Measurements from ENCODE around the gene CDCA7L.
"Not testable (repeated sequence)": the region's sequence is repeated elsewhere in the genome, so short reads cannot be mapped to it uniquely, and the experiment has no call there.

CDCA7L gene

GRCh38 chr7:21948887-21949540 lies 3.3 kb upstream of the CDCA7L start:
- Mint-ChIP-seq H3K4me3 (no peak overlapping the region), H3K9me3 (no peaks in the 10 kb centered on the region), H3K27me3 (no peaks in the 10 kb centered on the region), H3K27ac (no peak overlapping the region), H3K36me3 (no peaks in the 10 kb centered on the region), H3K4me1 (peaks cover 26% of the 10 kb centered on the region)
- ATAC-seq = no peak

GRCh38 chr7:21948364-21948763 lies 2.7 kb upstream of the CDCA7L start:
- peak overlapping the region; percentile 7 for H3K27ac Mint-ChIP-seq

GRCh38 chr7:21947946-21948345 lies 2.2 kb upstream of the CDCA7L start:
- no peak for ATAC-seq
- Mint-ChIP-seq H3K4me1 (peaks cover 31% of the 10 kb centered on the region), H3K9me3 (no peaks in the 10 kb centered on the region), H3K27ac (peak overlapping the region; percentile 7), H3K27me3 (no peaks in the 10 kb centered on the region), H3K36me3 (no peaks in the 10 kb centered on the region), H3K4me3 (no peak overlapping the region)

More at GRCh38 chr7:21948364-21948763, 2.7 kb upstream of the CDCA7L start:
- no peaks in the 10 kb centered on the region for H3K27me3 Mint-ChIP-seq
- H3K36me3 Mint-ChIP-seq = no peaks in the 10 kb centered on the region
- no peaks in the 10 kb centered on the region for H3K9me3 Mint-ChIP-seq
- no peak overlapping the region for H3K4me3 Mint-ChIP-seq
- H3K4me1 Mint-ChIP-seq = peaks cover 27% of the 10 kb centered on the region
- no peak for ATAC-seq

GRCh38 chr7:21947056-21947455 lies 1.4 kb upstream of the CDCA7L start:
- Mint-ChIP-seq H3K4me3 (no peak overlapping the region), H3K27me3 (no peaks in the 10 kb centered on the region), H3K27ac (peak overlapping the region; percentile 7), H3K4me1 (peaks cover 40% of the 10 kb centered on the region), H3K36me3 (no peaks in the 10 kb centered on the region), H3K9me3 (no peaks in the 10 kb centered on the region)
- ATAC-seq = no peak

GRCh38 chr7:21946222-21946709 lies 567 bp upstream of the CDCA7L start:
- Mint-ChIP-seq H3K9me3 (no peaks in the 10 kb centered on the region), H3K27me3 (no peaks in the 10 kb centered on the region), H3K4me1 (peaks cover 48% of the 10 kb centered on the region), H3K27ac (peak overlapping the region; percentile 99), H3K36me3 (no peaks in the 10 kb centered on the region), H3K4me3 (peak overlapping the region; percentile 94)
- no peak for ATAC-seq

GRCh38 chr7:21944616-21945453 lies 864 bp downstream of the CDCA7L start:
- Mint-ChIP-seq H3K27me3 (no peaks in the 10 kb centered on the region), H3K36me3 (no peaks in the 10 kb centered on the region), H3K4me1 (peaks cover 62% of the 10 kb centered on the region), H3K4me3 (peak overlapping the region; percentile 94), H3K27ac (peak overlapping the region; percentile 99), H3K9me3 (no peaks in the 10 kb centered on the region)
- ATAC-seq = no peak

GRCh38 chr7:21943436-21943835 lies 2.3 kb downstream of the CDCA7L start:
- Mint-ChIP-seq H3K9me3 (no peaks in the 10 kb centered on the region), H3K4me3 (no peak overlapping the region), H3K36me3 (no peaks in the 10 kb centered on the region), H3K27ac (no peak overlapping the region), H3K27me3 (no peaks in the 10 kb centered on the region), H3K4me1 (peaks cover 76% of the 10 kb centered on the region)
- ATAC-seq = no peak

DNA sequence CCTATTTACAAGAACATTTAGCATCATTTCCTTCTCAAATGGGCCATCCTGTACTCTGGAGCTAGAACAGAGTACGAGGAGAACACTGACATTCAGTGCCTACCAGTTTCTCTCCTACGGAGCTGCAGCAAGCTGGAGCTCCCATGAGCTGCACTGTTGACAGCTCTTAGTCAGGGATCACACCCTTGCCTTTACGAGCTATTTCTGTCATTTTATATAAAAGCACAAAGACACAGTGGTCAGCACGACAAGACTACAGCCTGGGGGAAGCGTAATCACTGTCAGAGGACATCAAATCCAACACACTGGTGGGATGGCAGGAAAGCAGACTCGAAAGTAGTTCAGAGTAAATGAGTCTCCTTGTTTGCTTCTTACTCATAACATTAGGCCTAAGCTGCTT lies 2.7 kb downstream of the CDCA7L start:
- no peak for ATAC-seq
- Mint-ChIP-seq H3K27ac (peak overlapping the region; percentile 45), H3K27me3 (no peaks in the 10 kb centered on the region), H3K4me1 (peaks cover 77% of the 10 kb centered on the region), H3K9me3 (no peaks in the 10 kb centered on the region), H3K4me3 (no peak overlapping the region), H3K36me3 (no peaks in the 10 kb centered on the region)

- no peaks in the 10 kb centered on the region for H3K27me3 Mint-ChIP-seq
- H3K4me1 Mint-ChIP-seq = peaks cover 75% of the 10 kb centered on the region
- no peaks in the 10 kb centered on the region for H3K9me3 Mint-ChIP-seq
- H3K27ac Mint-ChIP-seq = peak overlapping the region; percentile 45
- peaks cover 5% of the 10 kb centered on the region for H3K36me3 Mint-ChIP-seq
- H3K4me3 Mint-ChIP-seq = peak overlapping the region; percentile 21
- ATAC-seq = peak; percentile 61
Observed at GRCh38 chr7:21941611-21942141, 4.0 kb downstream of the CDCA7L start.

DNA sequence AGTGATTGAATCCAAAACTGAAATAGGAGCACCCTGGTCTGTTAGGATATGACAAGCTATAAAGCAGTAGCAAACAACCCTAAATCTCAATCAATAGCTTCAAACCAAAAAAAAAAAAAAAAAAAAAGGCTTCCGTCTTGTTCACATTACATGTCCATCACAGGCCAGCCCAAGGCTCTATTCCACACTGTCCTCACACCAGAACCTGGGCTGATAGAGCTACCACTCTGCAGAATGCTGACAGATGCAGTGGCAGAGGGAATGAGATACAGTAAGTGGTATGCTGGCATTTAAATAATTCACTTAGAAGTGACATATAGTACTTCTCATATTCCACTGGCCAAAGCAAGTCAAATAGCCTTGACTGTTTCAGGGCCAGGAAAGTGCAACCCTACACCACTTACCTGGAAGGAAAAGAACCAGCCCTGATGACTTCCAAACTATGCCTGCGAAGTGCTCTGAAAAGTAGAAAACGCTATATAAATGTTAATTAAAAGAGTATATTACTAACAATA lies 5.8 kb downstream of the CDCA7L start:
- peaks cover 78% of the 10 kb centered on the region for H3K4me1 Mint-ChIP-seq
- peak overlapping the region; percentile 89 for H3K27ac Mint-ChIP-seq
- no peaks in the 10 kb centered on the region for H3K27me3 Mint-ChIP-seq
- peaks cover 3% of the 10 kb centered on the region for H3K9me3 Mint-ChIP-seq
- ATAC-seq = no peak
- peak overlapping the region; percentile 30 for H3K4me3 Mint-ChIP-seq
- H3K36me3 Mint-ChIP-seq = peaks cover 18% of the 10 kb centered on the region

GRCh38 chr7:21939136-21939857 lies 6.4 kb downstream of the CDCA7L start:
- Mint-ChIP-seq H3K4me1 (peaks cover 84% of the 10 kb centered on the region), H3K27me3 (no peaks in the 10 kb centered on the region), H3K36me3 (peaks cover 24% of the 10 kb centered on the region), H3K4me3 (peak overlapping the region; percentile 30), H3K9me3 (peaks cover 4% of the 10 kb centered on the region), H3K27ac (peak overlapping the region; percentile 89)
- peak; percentile 86 for ATAC-seq

- H3K36me3 Mint-ChIP-seq = peaks cover 32% of the 10 kb centered on the region
- H3K4me3 Mint-ChIP-seq = peak overlapping the region; percentile 38
- peaks cover 6% of the 10 kb centered on the region for H3K9me3 Mint-ChIP-seq
- peaks cover 91% of the 10 kb centered on the region for H3K4me1 Mint-ChIP-seq
- ATAC-seq = no peak
- H3K27me3 Mint-ChIP-seq = no peaks in the 10 kb centered on the region
- peak overlapping the region; percentile 89 for H3K27ac Mint-ChIP-seq
Observed at GRCh38 chr7:21938463-21938862, 7.2 kb downstream of the CDCA7L start.

- H3K36me3 Mint-ChIP-seq = peaks cover 56% of the 10 kb centered on the region
- ATAC-seq = no peak
- H3K27ac Mint-ChIP-seq = peak overlapping the region; percentile 6
- H3K27me3 Mint-ChIP-seq = no peaks in the 10 kb centered on the region
- H3K4me3 Mint-ChIP-seq = no peak overlapping the region
- peaks cover 78% of the 10 kb centered on the region for H3K4me1 Mint-ChIP-seq
- peaks cover 9% of the 10 kb centered on the region for H3K9me3 Mint-ChIP-seq
Observed at GRCh38 chr7:21934808-21935207, 10.9 kb downstream of the CDCA7L start.

- not testable (repeated sequence) for ATAC-seq, H3K27ac Mint-ChIP-seq, H3K4me3 Mint-ChIP-seq, H3K27me3 Mint-ChIP-seq
- peaks cover 17% of the 10 kb centered on the region for H3K9me3 Mint-ChIP-seq
- peaks cover 71% of the 10 kb centered on the region for H3K36me3 Mint-ChIP-seq
- H3K4me1 Mint-ChIP-seq = peaks cover 78% of the 10 kb centered on the region
Observed at GRCh38 chr7:21933293-21933692, 12.4 kb downstream of the CDCA7L start.

DNA sequence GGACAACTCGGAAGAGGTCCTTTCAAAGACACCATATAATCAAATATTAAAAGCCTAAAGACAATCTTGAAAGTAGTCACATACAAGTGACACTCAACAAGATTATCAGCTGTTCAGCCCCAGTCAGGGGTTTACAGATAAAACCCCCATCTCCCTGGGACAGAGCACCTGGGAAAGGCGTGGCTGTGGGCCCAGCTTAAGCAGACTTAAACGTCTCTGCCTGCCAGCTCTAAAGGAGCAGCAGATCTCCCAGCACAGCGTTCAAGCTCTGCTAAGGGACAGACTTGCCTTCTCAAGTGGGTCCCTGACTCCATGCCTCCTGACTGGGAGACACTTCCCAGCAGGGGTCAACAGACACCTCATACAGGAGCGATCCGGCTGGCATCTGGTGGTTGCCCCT lies 18.0 kb downstream of the CDCA7L start:
- peaks cover 51% of the 10 kb centered on the region for H3K36me3 Mint-ChIP-seq
- H3K4me3 Mint-ChIP-seq = no peak overlapping the region
- ATAC-seq = no peak
- peaks cover 8% of the 10 kb centered on the region for H3K9me3 Mint-ChIP-seq
- peaks cover 73% of the 10 kb centered on the region for H3K4me1 Mint-ChIP-seq
- H3K27ac Mint-ChIP-seq = no peak overlapping the region
- H3K27me3 Mint-ChIP-seq = no peaks in the 10 kb centered on the region

All from stimulated activated memory B cell treated with anti-CD40 and anti-IgM and Interleukin-4, amounts not matched to agents 10 μg/mL and 1 μg/mL and 100 μg/mL, for 72 hours (primary cell).